A673 (cell line): ENCODE results near the gene KAT5.

Experiments
- CTCF ChIP-seq: fragments of 300-800, 200-600 bp; sonication (generic); conservative IDR thresholded peaks from 2 replicates; pipeline ENCODE4 v1.5.1; 2017; ENCODE audit warnings: low read depth, mild to moderate bottlenecking, antibody characterized with exemption, low read length, moderate library complexity, mixed read lengths
- EZH2 ChIP-seq: fragments of 200-600 bp; sonication (generic); IDR thresholded peaks from 2 replicates; pipeline ENCODE4 v1.6.1; 2017; ENCODE audit warnings: borderline replicate concordance, low read depth, mild to moderate bottlenecking, mixed read lengths, antibody characterized with exemption, low read length; ENCODE audit not compliant: poor library complexity, severe bottlenecking

- no peak for TF ChIP-seq CTCF
- TF ChIP-seq EZH2: no peak
These were observed 19.7 kb upstream of the KAT5 start for GRCh38 chr11:65692367-65692766.
